Fibroblast of upper back skin (primary cell): ENCODE data around the gene CORO2B.

Experiments used
- DNase-seq: peaks from one replicate; pipeline ENCODE4 v3.0.0-alpha.2; 2013

CORO2B gene

GRCh38 chr15:68578980-68579935, at the start of gene CORO2B:
Gene CORO2B (plus strand): TSS chr15:68578993. CDS start chr15:68579263, 270 bp downstream.
- peak; percentile 47 for DNase-seq

- no peak for DNase-seq
Observed at GRCh38 chr15:68531387-68532179, 47.2 kb upstream of the CORO2B start.

GRCh38 chr15:68536331-68537095, 42.3 kb upstream of the CORO2B start:
- DNase-seq = peak; percentile 99

GRCh38 chr15:68537097-68537496, 41.7 kb upstream of the CORO2B start:
- peak; percentile 58 for DNase-seq

GRCh38 chr15:68537506-68537905, 41.3 kb upstream of the CORO2B start:
- no peak for DNase-seq

- no peak for DNase-seq
Observed at GRCh38 chr15:68538311-68538710, 40.5 kb upstream of the CORO2B start.

GRCh38 chr15:68541743-68542142, 37.0 kb upstream of the CORO2B start:
- DNase-seq = no peak

GRCh38 chr15:68542348-68542747, 36.4 kb upstream of the CORO2B start:
- DNase-seq = no peak

GRCh38 chr15:68542771-68543164, 36.0 kb upstream of the CORO2B start:
- DNase-seq = no peak

- DNase-seq = peak; percentile 98
Observed at GRCh38 chr15:68543165-68544008, 35.4 kb upstream of the CORO2B start.

GRCh38 chr15:68546318-68546717, 32.5 kb upstream of the CORO2B start:
- no peak for DNase-seq

- no peak for DNase-seq
Observed at GRCh38 chr15:68548364-68548763, 30.4 kb upstream of the CORO2B start.

GRCh38 chr15:68550004-68550403, 28.8 kb upstream of the CORO2B start:
- no peak for DNase-seq

GRCh38 chr15:68550498-68551295, 28.1 kb upstream of the CORO2B start:
- peak; percentile 52 for DNase-seq

GRCh38 chr15:68551296-68551635, 27.5 kb upstream of the CORO2B start:
- DNase-seq = no peak

GRCh38 chr15:68552344-68552743, 26.4 kb upstream of the CORO2B start:
- DNase-seq = no peak

- peak; percentile 81 for DNase-seq
Observed at GRCh38 chr15:68552773-68553172, 26.0 kb upstream of the CORO2B start.

GRCh38 chr15:68553314-68553993, 25.3 kb upstream of the CORO2B start:
- no peak for DNase-seq

GRCh38 chr15:68553994-68554720, 24.6 kb upstream of the CORO2B start:
- peak; percentile 70 for DNase-seq
